NCI-H226 (cell line): ENCODE data around the gene AGBL5.
A peak's percentile ranks its signal among the peaks of the same experiment; 100 is the strongest.

ENCODE experiments used
- DNase-seq: peaks from one replicate; pipeline ENCODE4 v3.0.0-alpha.2; 2015

AGBL5 gene

GRCh38 chr2:27025281-27025800 is 26.1 kb upstream of the AGBL5 start:
- DNase-seq: no peak

- DNase-seq: no peak
Observed at GRCh38 chr2:27025861-27026851, 25.3 kb upstream of the AGBL5 start.

GRCh38 chr2:27027211-27027651 is 24.2 kb upstream of the AGBL5 start:
- DNase-seq: no peak

GRCh38 chr2:27029051-27029450 is 22.4 kb upstream of the AGBL5 start:
- DNase-seq: no peak

- DNase-seq: peak; percentile 87
Observed at GRCh38 chr2:27032495-27033252, 18.8 kb upstream of the AGBL5 start, which contains the start of gene TMEM214. Gene TMEM214 (plus strand): TSS chr2:27032965. CDS start chr2:27033016, 51 bp downstream.

DNA sequence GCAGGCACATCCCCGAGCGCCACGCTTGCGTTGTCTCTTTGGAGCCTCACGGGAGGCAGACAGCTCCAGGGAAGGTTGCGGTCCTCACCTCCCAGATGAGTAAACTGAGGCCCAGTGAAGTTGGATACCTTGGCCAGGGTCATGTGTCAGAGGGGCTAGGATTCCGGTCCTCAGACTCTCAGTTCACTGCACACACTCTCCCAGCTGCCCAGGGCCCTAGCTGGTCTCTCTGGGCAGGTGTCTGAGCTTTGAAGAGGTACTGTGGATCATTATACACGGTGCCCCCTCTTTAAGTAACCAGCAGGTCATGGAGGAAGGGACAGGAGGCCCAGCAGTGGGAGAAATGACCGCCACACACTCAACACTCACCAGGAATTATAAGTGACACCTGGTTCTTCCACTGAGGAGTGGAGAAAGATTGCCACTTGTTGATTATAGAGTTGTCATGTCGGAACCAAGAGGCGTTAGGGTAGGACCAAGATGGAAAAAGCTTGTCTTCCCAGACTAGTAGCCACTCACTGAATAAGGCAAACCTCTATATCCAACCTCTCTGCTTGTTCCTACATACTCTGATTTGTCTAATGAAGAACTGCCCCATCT is 18.1 kb upstream of the AGBL5 start:
- no peak for DNase-seq

DNA sequence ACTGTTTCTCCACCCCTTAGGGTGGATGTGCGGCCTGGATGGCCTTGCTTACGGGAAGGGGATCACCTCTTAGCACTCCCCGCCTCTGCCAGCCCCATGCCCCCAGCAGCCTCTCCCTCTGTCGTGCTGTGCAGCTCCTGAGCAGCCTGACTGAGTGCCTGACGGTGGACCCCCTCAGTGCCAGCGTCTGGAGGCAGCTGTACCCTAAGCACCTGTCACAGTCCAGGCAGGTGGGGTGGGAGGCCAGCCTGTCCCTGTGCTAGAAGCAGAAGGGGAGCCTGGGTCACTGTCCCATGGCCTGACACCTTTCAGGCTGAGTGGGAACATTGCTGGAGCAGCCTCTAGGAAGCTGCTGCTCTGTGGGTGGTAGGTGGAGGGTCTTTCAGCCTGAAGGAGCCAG is 13.5 kb upstream of the AGBL5 start:
- no peak for DNase-seq

GRCh38 chr2:27038631-27039339 is 12.7 kb upstream of the AGBL5 start:
- no peak for DNase-seq

GRCh38 chr2:27039426-27039825 is 12.0 kb upstream of the AGBL5 start:
- no peak for DNase-seq

- DNase-seq: no peak
Observed at GRCh38 chr2:27039871-27040270, 11.6 kb upstream of the AGBL5 start.

DNA sequence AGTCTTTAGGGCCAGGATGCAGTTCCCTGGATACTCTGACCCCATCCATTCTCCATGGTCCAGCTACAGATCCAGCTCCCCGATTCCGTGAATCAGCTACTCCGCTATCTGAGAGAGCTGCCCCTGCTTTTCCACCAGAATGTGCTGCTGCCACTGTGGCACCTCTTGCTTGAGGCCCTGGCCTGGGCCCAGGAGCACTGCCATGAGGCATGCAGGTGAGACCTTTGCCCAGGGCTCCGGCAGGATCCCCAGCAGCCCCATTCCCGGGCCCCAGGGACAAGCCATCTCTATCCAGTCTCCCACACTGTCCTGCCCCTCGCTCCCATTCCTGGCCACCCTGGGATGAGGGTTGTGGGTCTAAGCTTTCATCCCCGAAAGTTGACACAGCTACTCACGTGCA is 11.2 kb upstream of the AGBL5 start:
- DNase-seq: no peak

DNA sequence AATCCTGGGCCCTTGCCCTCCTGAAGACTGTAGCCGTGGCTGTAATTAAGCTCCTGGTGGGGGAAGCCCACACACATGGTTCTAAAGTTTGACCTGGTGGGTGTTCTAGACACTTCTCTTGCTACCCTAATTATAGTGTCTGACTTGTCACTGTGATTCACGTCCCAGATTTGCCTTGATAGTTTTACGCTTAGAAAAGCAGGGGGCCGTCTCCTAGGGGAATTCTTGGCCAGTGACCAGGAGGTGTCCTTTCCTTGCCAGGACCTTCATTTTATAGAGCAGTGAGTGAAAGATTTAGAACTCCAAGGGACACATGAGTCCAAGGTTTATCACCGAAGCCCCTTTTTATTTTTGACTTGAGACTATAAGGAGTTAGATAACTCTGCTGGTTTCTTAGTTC is 9.7 kb upstream of the AGBL5 start:
- DNase-seq: no peak

- DNase-seq: no peak
Observed at GRCh38 chr2:27042159-27042661, 9.3 kb upstream of the AGBL5 start.

GRCh38 chr2:27042985-27043634 is 8.4 kb upstream of the AGBL5 start:
- DNase-seq: no peak

GRCh38 chr2:27049422-27050280 is 1.8 kb upstream of the AGBL5 start:
- DNase-seq: no peak

- peak; percentile 84 for DNase-seq
Observed at GRCh38 chr2:27050281-27050995, 1.0 kb upstream of the AGBL5 start.

DNA sequence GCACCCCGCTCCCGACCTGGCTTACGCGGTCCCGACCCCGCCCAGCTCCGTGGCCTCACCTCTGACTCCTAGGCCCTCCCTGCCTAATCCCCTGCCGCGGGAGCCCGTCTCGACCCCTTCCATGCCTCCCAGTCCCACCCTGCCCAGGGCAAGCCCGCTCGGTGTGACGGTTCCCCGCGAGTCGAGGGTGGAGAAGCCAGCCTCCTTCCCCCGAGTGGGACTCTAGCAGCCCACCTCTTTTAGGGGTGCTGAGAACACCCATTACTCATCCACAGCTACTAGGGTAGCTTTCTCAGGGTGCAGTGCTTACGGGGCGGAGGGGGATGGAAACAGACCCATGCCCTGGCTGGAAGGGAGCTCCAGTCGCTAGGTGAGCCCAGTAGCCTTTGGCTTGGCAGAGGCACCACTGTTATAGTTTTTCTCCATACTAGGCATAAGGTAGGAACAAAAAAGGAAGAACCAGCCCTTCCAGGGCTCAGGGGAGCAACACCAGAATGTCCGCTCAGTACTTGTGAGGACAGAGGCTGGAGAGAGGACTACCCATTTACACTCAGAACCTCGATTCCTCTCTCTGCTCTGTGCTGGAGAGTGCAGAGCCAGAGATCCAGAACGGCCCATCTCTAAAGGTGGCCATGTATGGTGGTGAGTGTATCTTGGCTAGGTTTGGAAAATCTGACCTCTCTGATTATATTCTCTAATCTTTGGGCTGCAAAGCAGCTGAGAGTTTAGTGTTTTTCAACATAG is 606 bp downstream of the AGBL5 start:
- no peak for DNase-seq

- no peak for DNase-seq
Observed at GRCh38 chr2:27053321-27053720, 1.9 kb downstream of the AGBL5 start.

DNA sequence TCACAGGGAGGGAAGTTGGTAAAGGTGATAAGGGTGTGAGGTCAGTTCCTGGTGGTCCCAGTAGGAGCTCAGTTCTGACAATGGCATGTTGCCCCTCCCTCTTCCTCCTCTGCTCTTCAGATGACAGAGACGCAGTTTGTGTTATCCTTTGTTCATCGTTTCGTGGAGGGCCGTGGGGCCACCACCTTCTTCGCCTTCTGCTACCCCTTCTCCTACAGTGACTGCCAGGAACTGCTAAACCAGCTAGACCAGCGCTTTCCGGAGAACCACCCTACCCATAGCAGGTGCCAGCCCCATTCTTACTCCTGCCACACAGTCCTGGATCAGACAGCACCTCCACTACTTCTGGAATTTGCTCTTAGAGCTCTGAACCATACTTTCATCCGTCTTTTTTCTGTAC is 2.3 kb downstream of the AGBL5 start:
- no peak for DNase-seq
